Activated CD8-positive, alpha-beta T cell treated with anti-CD3 and anti-CD28 coated beads for 36 hours (primary cell): Measurements from ENCODE around the gene SYAP1. TPM values are rescaled to one million over a fixed set of nuclear protein-coding genes. Genes with fewer than 3 reads are reported as not detected.

ENCODE experiments used
- ATAC-seq: fragments of 200-7000 bp; cut with Tn5 transposase; one replicate; pipeline ENCODE4 v1.10.0; 2021; ENCODE audit warnings: mild to moderate bottlenecking, moderate library complexity
- CTCF ChIA-PET: fragments of 350-600 bp; sonication (Branson Sonifier 250); formaldehyde crosslinking; loops from one replicate; lab custom pipeline; 2021; ENCODE audit warnings: antibody characterized with exemption; lab: Charles Lee
- POLR2A ChIA-PET: fragments of 350-600 bp; sonication (Branson Sonifier 250); formaldehyde crosslinking; loops from one replicate; lab custom pipeline; 2021; ENCODE audit warnings: antibody characterized with exemption; lab: Charles Lee
- DNase-seq: peaks from one replicate; pipeline ENCODE4 v3.0.0-alpha.2; 2020
- H3K27ac Mint-ChIP-seq: one replicate; pipeline ENCODE4 v1.8.0; 2021; ENCODE audit warnings: mild to moderate bottlenecking, mixed read lengths
- H3K27me3 Mint-ChIP-seq: one replicate; pipeline ENCODE4 v1.8.0; 2021; ENCODE audit warnings: mixed read lengths
- H3K36me3 Mint-ChIP-seq: one replicate; pipeline ENCODE4 v1.8.0; 2021; ENCODE audit warnings: low read depth, mixed read lengths
- H3K4me1 Mint-ChIP-seq: one replicate; pipeline ENCODE4 v1.8.0; 2021; ENCODE audit warnings: low read depth, mixed read lengths
- H3K4me3 Mint-ChIP-seq: one replicate; pipeline ENCODE4 v1.8.0; 2021; ENCODE audit warnings: mild to moderate bottlenecking, moderate library complexity, mixed read lengths
- H3K9me3 Mint-ChIP-seq: one replicate; pipeline ENCODE4 v1.8.0; 2021; ENCODE audit warnings: mixed read lengths
- intact Hi-C: fragments of 100-400 bp; cut with micrococcal nuclease; formaldehyde crosslinking; loops from one replicate; pipeline ENCODE4 v1.10.0; 2022
- total RNA-seq, 2 experiments: library from RNA; stranded (reverse); gene quantifications; one replicate each; pipeline ENCODE4 v1.2.3, GENCODE V29; 2021
- TF ChIP-seq, protein P1 (sequence below): fragments of 200-600 bp; IDR thresholded peaks from one replicate; pipeline ENCODE4 v1.8.0; 2022; ENCODE audit warnings: antibody characterized with exemption, mild to moderate bottlenecking

The SYAP1 gene
- total RNA-seq, 2 experiments from 2014 or later, result 18.2 to 20.4 TPM

GRCh38 chrX:16702700-16703599 lies 16.5 kb upstream of the SYAP1 start:
- Mint-ChIP-seq H3K4me3 (no peak overlapping the region), H3K4me1 (no peaks in the 10 kb centered on the region), H3K27me3 (no peaks in the 10 kb centered on the region), H3K36me3 (no peaks in the 10 kb centered on the region), H3K9me3 (no peaks in the 10 kb centered on the region), H3K27ac (no peak overlapping the region)
- TF ChIP-seq, protein P1, sequence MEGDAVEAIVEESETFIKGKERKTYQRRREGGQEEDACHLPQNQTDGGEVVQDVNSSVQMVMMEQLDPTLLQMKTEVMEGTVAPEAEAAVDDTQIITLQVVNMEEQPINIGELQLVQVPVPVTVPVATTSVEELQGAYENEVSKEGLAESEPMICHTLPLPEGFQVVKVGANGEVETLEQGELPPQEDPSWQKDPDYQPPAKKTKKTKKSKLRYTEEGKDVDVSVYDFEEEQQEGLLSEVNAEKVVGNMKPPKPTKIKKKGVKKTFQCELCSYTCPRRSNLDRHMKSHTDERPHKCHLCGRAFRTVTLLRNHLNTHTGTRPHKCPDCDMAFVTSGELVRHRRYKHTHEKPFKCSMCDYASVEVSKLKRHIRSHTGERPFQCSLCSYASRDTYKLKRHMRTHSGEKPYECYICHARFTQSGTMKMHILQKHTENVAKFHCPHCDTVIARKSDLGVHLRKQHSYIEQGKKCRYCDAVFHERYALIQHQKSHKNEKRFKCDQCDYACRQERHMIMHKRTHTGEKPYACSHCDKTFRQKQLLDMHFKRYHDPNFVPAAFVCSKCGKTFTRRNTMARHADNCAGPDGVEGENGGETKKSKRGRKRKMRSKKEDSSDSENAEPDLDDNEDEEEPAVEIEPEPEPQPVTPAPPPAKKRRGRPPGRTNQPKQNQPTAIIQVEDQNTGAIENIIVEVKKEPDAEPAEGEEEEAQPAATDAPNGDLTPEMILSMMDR, result no peak
- ChIA-PET CTCF (no interaction called here), POLR2A (no interaction called here)
- intact Hi-C loops, result no loop called here
- no peak for ATAC-seq
- DNase-seq, result no peak

- no peaks in the 10 kb centered on the region for H3K36me3 Mint-ChIP-seq
- no peaks in the 10 kb centered on the region for H3K9me3 Mint-ChIP-seq
- no peaks in the 10 kb centered on the region for H3K27me3 Mint-ChIP-seq
- TF ChIP-seq, protein P1, result no peak
- no peak overlapping the region for H3K4me3 Mint-ChIP-seq
- POLR2A ChIA-PET, result no interaction called here
- ATAC-seq (no peak), DNase-seq (no peak)
- peaks cover 5% of the 10 kb centered on the region for H3K4me1 Mint-ChIP-seq
- CTCF ChIA-PET, result no interaction called here
- no peak overlapping the region for H3K27ac Mint-ChIP-seq
- intact Hi-C loops, result no loop called here
These were observed 14.0 kb upstream of the SYAP1 start for GRCh38 chrX:16705370-16705769.

GRCh38 chrX:16708016-16708415 lies 11.4 kb upstream of the SYAP1 start:
- TF ChIP-seq, protein P1, result no peak
- Mint-ChIP-seq H3K4me1 (peaks cover 14% of the 10 kb centered on the region), H3K36me3 (no peaks in the 10 kb centered on the region), H3K4me3 (no peak overlapping the region), H3K27me3 (no peaks in the 10 kb centered on the region), H3K9me3 (no peaks in the 10 kb centered on the region), H3K27ac (no peak overlapping the region)
- ATAC-seq (no peak), DNase-seq (no peak)
- CTCF ChIA-PET, result no interaction called here
- intact Hi-C loops, result no loop called here
- POLR2A ChIA-PET, result no interaction called here

DNA sequence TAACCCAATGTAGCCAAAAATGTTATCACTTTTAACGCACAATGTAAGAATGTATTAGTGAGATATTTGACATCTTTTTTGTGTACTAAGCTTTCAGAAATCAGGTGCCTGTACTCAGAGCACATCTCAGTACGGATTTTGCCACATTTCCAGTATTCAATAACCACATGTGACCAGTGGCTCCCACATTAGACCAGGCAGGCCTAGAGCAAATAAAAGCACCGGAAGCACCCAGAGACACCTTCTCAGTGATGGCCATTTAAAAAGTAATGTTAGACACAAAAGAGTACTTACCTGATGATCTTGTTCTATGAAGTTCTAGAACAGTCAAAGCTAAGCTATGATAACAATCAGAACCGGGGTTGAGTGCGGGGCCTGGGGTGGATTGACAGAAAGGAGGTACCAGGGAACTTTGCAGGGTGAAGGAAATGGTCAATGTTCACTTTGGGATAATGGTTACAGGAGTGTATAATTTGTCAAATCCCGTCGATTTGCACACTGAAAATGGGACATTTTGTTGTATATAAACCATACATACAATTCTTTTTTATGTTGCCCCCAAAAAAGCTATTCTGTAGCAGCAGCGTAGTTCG lies 8.1 kb upstream of the SYAP1 start:
- CTCF ChIA-PET, result no interaction called here

More for the DNA sequence above, 8.1 kb upstream of the SYAP1 start:
- intact Hi-C loops, result loop anchor here (10.0 kb wide), 1 partner anchor 73 kb away; the partner anchor contains the start of gene TXLNG
- ATAC-seq (no peak), DNase-seq (no peak)
- TF ChIP-seq, protein P1, result no peak
- POLR2A ChIA-PET, result interaction anchor here (0.8 kb wide), 2 partner anchors 9 to 113 kb away, joined by 3 read pairs; no protein-coding TSS in a partner anchor
- H3K36me3 Mint-ChIP-seq, result no peaks in the 10 kb centered on the region
- no peaks in the 10 kb centered on the region for H3K9me3 Mint-ChIP-seq
- H3K4me1 Mint-ChIP-seq, result peaks cover 16% of the 10 kb centered on the region
- peak overlapping the region; percentile 70 for H3K4me3 Mint-ChIP-seq
- H3K27me3 Mint-ChIP-seq, result no peaks in the 10 kb centered on the region
- peak overlapping the region; percentile 44 for H3K27ac Mint-ChIP-seq
